ENCODE data around the gene SIRPB1.

- TF ChIP-seq CTCF (IDR thresholded peaks at IDR 0.05; ENCODE audit: low read length) (no peak), EZH2 (IDR thresholded peaks at IDR 0.05; ENCODE audit: borderline replicate concordance, low read length) (no peak)
Observed at GRCh38 chr20:1616858-1617434, 2.9 kb downstream of the SIRPB1 start.
